HCT116 (cell line): ENCODE data around the gene EYA3. TPM values are rescaled to one million over a fixed set of nuclear protein-coding genes. Genes with fewer than 3 reads are reported as not detected.

Experiments used
- ATAC-seq: fragments of 200-7000 bp; cut with Tn5 transposase; 2 replicates; pipeline ENCODE4 v1.9.1; 2020; ENCODE audit warnings: mild to moderate bottlenecking, moderate library complexity
- BruUV-seq: library from RNA; stranded (reverse); fragments of 400-500 nt; replicated peaks from 2 replicates; lab custom pipeline; 2021; lab: Mats Ljungman, UMichigan
- CTCF ChIA-PET: fragments of 300-600 bp; sonication (Branson Sonifier 250); formaldehyde crosslinking; loops from one replicate; lab custom pipeline; 2021; ENCODE audit warnings: antibody characterized with exemption; lab: Charles Lee
- POLR2A ChIA-PET: fragments of 300-600, 350-600 bp; sonication (Branson Sonifier 250); formaldehyde crosslinking; loops from one replicate; lab custom pipeline; 2021; ENCODE audit warnings: antibody characterized with exemption; lab: Charles Lee
- RAD21 ChIA-PET, 2 experiments: fragments of 300-600 bp; sonication (Branson Sonifier 250); formaldehyde crosslinking; loops; one replicate each; lab custom pipeline; 2023; ENCODE audit warnings: low total read pairs in 2 of 2; ENCODE audit not compliant: uncharacterized antibody in 2 of 2, unreplicated experiment in 2 of 2, low non-redundant PET in 1 of 2; lab: Charles Lee
- DNase-seq: peaks from one replicate; pipeline ENCODE4 v3.0.0-alpha.2; 2010; ENCODE audit warnings: low read depth, low spot score
- H2AFZ ChIP-seq: fragments of 200-600 bp; shearing (Covaris generic), sonication (generic); 2 replicates; pipeline ENCODE4 v1.6.1; 2017; ENCODE audit warnings: low read depth, mixed run types, mixed read lengths, antibody characterized with exemption, low read length; ENCODE audit not compliant: poor library complexity, severe bottlenecking
- H3K27ac ChIP-seq: 2 replicates; pipeline ENCODE4 v1.5.1; 2012; ENCODE audit warnings: low read depth, low read length
- H3K27me3 ChIP-seq: fragments of 200-600 bp; sonication (generic); 2 replicates; pipeline ENCODE4 v1.6.1; 2016; ENCODE audit warnings: mixed run types, low read length, mixed read lengths; ENCODE audit not compliant: insufficient read depth
- H3K36me3 ChIP-seq, 2 experiments: fragments of 200-500 bp in 1 of 2; fragments of 200-600 bp in 1 of 2; sonication (Bioruptor generic) in 1 of 2; sonication (generic) in 1 of 2; 2 replicates each; pipeline versions ENCODE4 v1.5.1 to v1.6.1; 2014 to 2016; ENCODE audit warnings: low read length in 2 of 2, inconsistent platforms in 1 of 2, mixed read lengths in 1 of 2, mixed run types in 1 of 2; ENCODE audit not compliant: insufficient read depth in 2 of 2, control insufficient read depth in 1 of 2
- H3K4me1 ChIP-seq, 2 experiments: fragments of 200-600 bp in 1 of 2; sonication (generic) in 1 of 2; 2 replicates each; pipeline versions ENCODE4 v1.5.1 to v1.6.1; 2012 to 2017; ENCODE audit warnings: low read length in 2 of 2, inconsistent platforms in 1 of 2, mild to moderate bottlenecking in 1 of 2, mixed read lengths in 1 of 2, mixed run types in 1 of 2, moderate library complexity in 1 of 2; ENCODE audit not compliant: insufficient read depth in 2 of 2, control insufficient read depth in 1 of 2
- H3K4me2 ChIP-seq: fragments of 200-600 bp; sonication (generic); 2 replicates; pipeline ENCODE4 v1.6.1; 2017; ENCODE audit warnings: mixed run types, low read length, mixed read lengths
- H3K4me3 ChIP-seq, 2 experiments: fragments of 200-600 bp in 1 of 2; sonication (generic) in 1 of 2; replicated peaks in 1 of 2; 2 replicates each; pipeline ENCODE4 v1.5.1; 2011 to 2016; ENCODE audit warnings: low read length in 2 of 2, control low read depth in 1 of 2, low read depth in 1 of 2, mild to moderate bottlenecking in 1 of 2, mixed read lengths in 1 of 2, mixed run types in 1 of 2
- H3K79me2 ChIP-seq: fragments of 200-600 bp; sonication (generic); 2 replicates; pipeline ENCODE4 v1.6.1; 2017; ENCODE audit warnings: mild to moderate bottlenecking, mixed run types, low read length, moderate library complexity, mixed read lengths; ENCODE audit not compliant: insufficient read depth
- H3K9ac ChIP-seq: fragments of 200-600 bp; sonication (generic); 2 replicates; pipeline ENCODE4 v1.6.1; 2016; ENCODE audit warnings: low read length, mixed read lengths
- H3K9me2 ChIP-seq: fragments of 200-600 bp; sonication (generic), shearing (Covaris generic); 2 replicates; pipeline ENCODE4 v1.6.1; 2017; ENCODE audit warnings: mixed run types, mild to moderate bottlenecking, moderate library complexity; ENCODE audit not compliant: insufficient read depth
- H3K9me3 ChIP-seq, 2 experiments: fragments of 200-500 bp in 1 of 2; fragments of 200-600 bp in 1 of 2; sonication (Bioruptor generic) in 1 of 2; sonication (generic) in 1 of 2; 2 replicates each; pipeline ENCODE4 v1.6.1; 2014 to 2017; ENCODE audit warnings: low read length in 2 of 2, mixed read lengths in 2 of 2, inconsistent platforms in 1 of 2, low read depth in 1 of 2, mild to moderate bottlenecking in 1 of 2, mixed run types in 1 of 2, moderate library complexity in 1 of 2; ENCODE audit not compliant: control insufficient read depth in 1 of 2, insufficient read depth in 1 of 2
- H4K20me1 ChIP-seq: fragments of 200-600 bp; sonication (generic), shearing (Covaris generic); 2 replicates; pipeline ENCODE4 v1.6.1; 2017; ENCODE audit warnings: mixed run types, mild to moderate bottlenecking, moderate library complexity; ENCODE audit not compliant: insufficient read depth
- EZH2phosphoT487 ChIP-seq: fragments of 200-600 bp; IDR thresholded peaks from 2 replicates; pipeline ENCODE4 v1.6.1; 2018; ENCODE audit warnings: antibody characterized with exemption, borderline replicate concordance
- POLR2AphosphoS5 ChIP-seq: IDR thresholded peaks from 2 replicates; pipeline ENCODE4 v1.6.1; 2011; ENCODE audit warnings: mild to moderate bottlenecking, low read depth, low read length, moderate library complexity
- RAD21 ChIP-seq: IDR thresholded peaks from 2 replicates; pipeline ENCODE4 v1.6.1; 2012; ENCODE audit warnings: low read depth, mild to moderate bottlenecking
- TCF7L2 ChIP-seq: IDR thresholded peaks from 2 replicates; pipeline ENCODE4 v1.7.0; 2011; ENCODE audit warnings: borderline replicate concordance, inconsistent platforms; ENCODE audit not compliant: insufficient read depth, insufficient read length; ENCODE audit errors: extremely low read depth
- ZBTB33 ChIP-seq: IDR thresholded peaks from 2 replicates; pipeline ENCODE4 v1.6.1; 2011; ENCODE audit warnings: mild to moderate bottlenecking, low read length, moderate library complexity; ENCODE audit not compliant: insufficient replicate concordance; ENCODE audit errors: extremely low read depth
- intact Hi-C: fragments of 100-400 bp; cut with micrococcal nuclease; formaldehyde crosslinking; loops from 2 replicates; pipeline ENCODE4 v1.10.0; 2022
- total RNA-seq: library from RNA; stranded (reverse); gene quantifications from one replicate; pipeline ENCODE4 v1.2.1, GENCODE V29; 2021; ENCODE audit not compliant: unreplicated experiment

EYA3 gene
- total RNA-seq, 1 experiment from 2014 or later: 25.9 TPM

DNA sequence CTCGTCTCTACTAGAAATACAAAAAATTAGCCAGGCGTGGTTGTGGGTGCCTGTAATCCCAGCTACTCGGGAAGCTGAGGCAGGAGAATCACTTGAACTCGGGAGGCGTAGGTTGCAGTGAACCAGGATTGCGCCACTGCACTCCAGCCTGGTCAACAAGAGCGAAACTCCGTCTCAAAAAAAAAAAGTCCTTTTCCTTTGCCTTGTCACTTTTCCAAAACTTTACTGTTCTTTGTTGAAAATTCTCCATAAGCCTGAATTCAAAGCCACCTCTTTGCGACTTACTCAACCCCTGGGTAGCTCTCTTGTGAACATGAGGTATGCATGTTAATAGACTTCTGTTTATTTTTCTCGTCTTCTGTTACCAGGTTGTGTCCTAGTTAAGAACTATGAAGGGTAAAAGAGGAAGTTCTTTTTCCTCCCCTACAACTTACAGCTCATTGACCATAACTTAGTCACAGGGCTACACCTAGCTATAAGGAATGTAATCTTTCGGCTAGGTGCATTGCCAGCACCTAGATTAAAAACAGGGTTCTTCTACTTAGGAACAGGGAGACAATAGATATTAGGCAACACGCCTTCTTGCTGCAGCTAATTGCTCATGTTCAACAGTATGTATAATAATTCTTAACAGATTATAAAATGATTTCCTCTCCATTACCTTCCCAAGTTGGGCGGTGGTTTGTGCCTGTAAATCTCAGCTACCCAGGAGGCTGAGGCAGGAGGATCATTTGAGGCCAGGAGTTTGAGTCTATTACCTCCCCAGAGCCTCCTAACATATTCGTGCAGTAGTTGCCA, 47.2 kb upstream of the EYA3 start:
- no peaks in the 10 kb centered on the region for H3K9me3 ChIP-seq
- no peak overlapping the region for H3K4me3 ChIP-seq
- H3K27ac ChIP-seq: no peak overlapping the region
- intact Hi-C loops: no loop called here
- no TSS peak for BruUV-seq
- TF ChIP-seq TCF7L2 (no peak), POLR2AphosphoS5 (no peak), RAD21 (no peak), EZH2phosphoT487 (no peak), ZBTB33 (no peak)
- no peaks in the 10 kb centered on the region for H3K27me3 ChIP-seq
- no peak for DNase-seq
- ChIA-PET CTCF (interaction anchor here (1.5 kb wide), 1 partner anchor 44 kb away, joined by 3 read pairs; no protein-coding TSS in a partner anchor), POLR2A (interaction anchor here (0.5 to 1.5 kb wide), 2 partner anchors 18 to 193 kb away, joined by 4 to 5 read pairs; partner anchors contain the start of gene MED18), RAD21 (no interaction called here)
- no peak overlapping the region for H3K9ac ChIP-seq
- ATAC-seq: no peak
- peaks cover 0 to 5% of the 10 kb centered on the region in 2 experiments; a peak in 1 of 4 replicates for H3K4me1 ChIP-seq
- H3K4me2 ChIP-seq: no peak overlapping the region
- H4K20me1 ChIP-seq: no peaks in the 10 kb centered on the region
- no peaks in the 10 kb centered on the region for H3K9me2 ChIP-seq
- no peak overlapping the region for H2AFZ ChIP-seq
- H3K36me3 ChIP-seq: no peaks in the 10 kb centered on the region
- H3K79me2 ChIP-seq: no peaks in the 10 kb centered on the region
